Measurements from ENCODE around the gene GPD1. TPM values are rescaled to one million over a fixed set of nuclear protein-coding genes. Genes with fewer than 3 reads are reported as not detected.

The GPD1 gene
- total RNA-seq, 2 experiments from 2014 or later, result 0.25 to 0.37 TPM

DNA sequence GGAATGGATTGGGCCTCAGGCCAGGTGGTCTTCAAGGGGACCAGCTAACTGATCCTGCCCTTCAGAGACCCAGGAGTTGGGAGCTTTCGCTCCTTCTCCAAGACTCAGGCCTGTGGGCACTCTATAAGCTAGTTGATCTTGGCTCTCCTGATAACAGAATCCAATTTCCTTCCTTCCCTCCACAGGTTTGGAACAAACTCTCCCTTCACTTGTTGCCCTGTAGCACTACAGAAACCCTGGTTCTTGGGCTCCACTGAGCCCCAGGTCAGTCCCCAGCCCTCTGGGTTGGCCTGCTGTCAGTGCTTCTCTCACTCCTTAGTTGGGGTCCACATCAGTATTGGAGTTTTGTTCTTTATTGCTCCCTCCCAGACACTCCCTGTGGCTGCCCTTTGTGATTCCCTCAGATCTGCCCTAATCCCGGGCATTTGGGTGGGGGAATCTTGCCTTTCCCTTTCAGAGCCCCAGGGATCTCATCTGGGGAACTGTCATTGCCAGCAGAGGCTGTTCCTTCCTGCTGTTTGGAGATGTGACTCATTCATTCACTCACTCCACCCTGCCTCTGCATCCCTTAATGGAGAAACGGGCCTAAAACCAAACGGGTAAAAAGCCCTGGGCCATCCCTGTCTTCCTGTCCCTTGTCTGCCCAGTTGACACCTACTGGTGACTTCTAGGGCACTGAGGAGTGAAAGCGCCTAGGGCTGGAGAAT is 4.4 kb upstream of the GPD1 start:
- DNase-seq, result no peak
- ChIA-PET CTCF (interaction anchor here (0.5 to 7.2 kb wide), 3 partner anchors 12 to 77 kb away, joined by 3 to 58 read pairs (median 3); partner anchors contain the start of gene COX14), POLR2A (no interaction called here)
- no peaks in the 10 kb centered on the region for H3K9me3 Mint-ChIP-seq (ENCODE audit: low read depth)
- intact Hi-C loops (cut with DNase I, micrococcal nuclease), result no loop called here
- no peak for ATAC-seq
- no peak overlapping the region for H3K27ac Mint-ChIP-seq
- H3K27me3 Mint-ChIP-seq, result no peaks in the 10 kb centered on the region
- no peak overlapping the region for H3K4me3 Mint-ChIP-seq
- peaks cover 52% of the 10 kb centered on the region for H3K36me3 Mint-ChIP-seq (ENCODE audit: low read depth)
- H3K4me1 Mint-ChIP-seq, result no peaks in the 10 kb centered on the region

DNA sequence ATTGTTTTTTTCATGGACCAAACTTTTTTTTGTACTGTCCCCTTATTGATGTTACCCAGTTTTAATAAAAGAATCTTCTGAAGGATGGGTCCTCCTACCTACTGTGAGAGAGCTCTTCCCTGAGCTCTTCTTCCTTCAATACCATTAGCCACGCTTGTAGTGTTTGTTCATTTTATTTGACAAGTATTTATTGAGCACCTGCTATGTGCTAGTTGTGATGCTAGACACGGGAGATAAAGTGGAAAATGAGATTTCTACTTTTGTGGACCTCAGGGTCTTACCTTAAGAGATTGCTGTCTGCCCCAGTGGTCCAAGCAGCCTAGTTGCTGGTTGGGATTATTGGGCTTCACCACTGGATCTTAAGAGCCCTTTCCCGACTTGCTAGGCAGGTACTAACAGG is 3.2 kb upstream of the GPD1 start:
- ATAC-seq (no peak), DNase-seq (no peak)
- Mint-ChIP-seq H3K4me3 (no peak overlapping the region), H3K9me3 (ENCODE audit: low read depth) (no peaks in the 10 kb centered on the region), H3K4me1 (no peaks in the 10 kb centered on the region), H3K36me3 (ENCODE audit: low read depth) (peaks cover 45% of the 10 kb centered on the region), H3K27me3 (no peaks in the 10 kb centered on the region), H3K27ac (no peak overlapping the region)
- intact Hi-C loops (cut with DNase I, micrococcal nuclease), result no loop called here
- CTCF ChIA-PET, result interaction anchor here (0.5 to 7.2 kb wide), 5 partner anchors 10 to 614 kb away, joined by 3 to 58 read pairs (median 4); partner anchors contain the start of gene COX14
- POLR2A ChIA-PET, result interaction anchor here (0.8 kb wide), 1 partner anchor 33 kb away, joined by 3 read pairs; no protein-coding TSS in a partner anchor

DNA sequence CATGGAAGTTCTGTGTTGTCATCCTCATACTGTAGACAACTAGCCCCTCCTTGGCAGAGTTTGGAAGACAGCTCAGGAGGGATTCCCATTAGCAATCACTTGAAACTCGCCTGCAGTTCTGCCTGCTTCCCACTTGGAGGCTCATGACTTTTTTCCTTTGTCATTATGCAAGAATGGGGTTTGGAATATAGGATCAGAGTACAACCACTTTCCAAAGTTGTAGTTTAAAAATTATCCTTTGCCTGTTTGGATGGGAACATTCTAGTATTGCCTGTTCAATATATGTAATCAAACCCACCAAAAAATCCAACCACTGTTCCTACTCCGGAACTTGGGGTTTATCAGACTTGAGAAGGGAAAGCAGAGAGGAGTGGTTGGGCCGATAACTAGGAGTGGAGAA is 2.1 kb upstream of the GPD1 start:
- POLR2A ChIA-PET, result interaction anchor here (0.7 kb wide), 1 partner anchor 8 kb away, joined by 3 read pairs; no protein-coding TSS in a partner anchor
- intact Hi-C loops (cut with DNase I, micrococcal nuclease), result no loop called here
- Mint-ChIP-seq H3K9me3 (ENCODE audit: low read depth) (no peaks in the 10 kb centered on the region), H3K27ac (no peak overlapping the region), H3K4me1 (no peaks in the 10 kb centered on the region), H3K27me3 (no peaks in the 10 kb centered on the region), H3K4me3 (no peak overlapping the region), H3K36me3 (ENCODE audit: low read depth) (peaks cover 34% of the 10 kb centered on the region)
- no peak for ATAC-seq
- no peak for DNase-seq
- CTCF ChIA-PET, result interaction anchor here (0.5 to 7.2 kb wide), 4 partner anchors 9 to 27 kb away, joined by 3 to 58 read pairs (median 4); partner anchors contain the start of gene COX14

DNA sequence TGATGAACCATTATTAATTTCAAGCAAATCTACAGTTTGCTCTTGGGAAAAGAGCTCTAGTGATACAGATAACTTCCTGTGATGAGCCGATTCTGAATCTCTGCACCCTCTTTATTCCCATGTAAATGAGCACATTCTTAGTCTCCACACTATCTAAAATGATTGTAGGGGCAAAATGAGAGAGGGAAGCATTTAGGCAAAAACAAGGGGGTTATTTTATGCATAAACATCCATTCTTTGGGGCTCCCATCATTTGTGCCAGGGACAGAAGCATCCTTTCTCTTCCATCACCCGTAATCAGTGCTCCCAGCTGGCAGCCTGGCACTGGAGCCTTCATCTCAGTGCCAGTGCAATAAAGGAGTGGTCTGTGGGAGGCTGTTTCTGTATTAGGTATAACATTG is 1.7 kb upstream of the GPD1 start:
- H3K9me3 Mint-ChIP-seq (ENCODE audit: low read depth), result no peaks in the 10 kb centered on the region
- intact Hi-C loops (cut with DNase I, micrococcal nuclease), result no loop called here
- peaks cover 30% of the 10 kb centered on the region for H3K36me3 Mint-ChIP-seq (ENCODE audit: low read depth)
- no peak overlapping the region for H3K27ac Mint-ChIP-seq
- DNase-seq, result no peak
- H3K4me3 Mint-ChIP-seq, result no peak overlapping the region
- CTCF ChIA-PET, result interaction anchor here (0.5 to 7.2 kb wide), 4 partner anchors 9 to 27 kb away, joined by 3 to 58 read pairs (median 4); partner anchors contain the start of gene COX14
- H3K4me1 Mint-ChIP-seq, result no peaks in the 10 kb centered on the region
- no peaks in the 10 kb centered on the region for H3K27me3 Mint-ChIP-seq
- POLR2A ChIA-PET, result interaction anchor here (0.7 to 2.1 kb wide), 2 partner anchors 8 to 10 kb away, joined by 3 to 7 read pairs; partner anchors contain the start of gene COX14
- no peak for ATAC-seq

DNA sequence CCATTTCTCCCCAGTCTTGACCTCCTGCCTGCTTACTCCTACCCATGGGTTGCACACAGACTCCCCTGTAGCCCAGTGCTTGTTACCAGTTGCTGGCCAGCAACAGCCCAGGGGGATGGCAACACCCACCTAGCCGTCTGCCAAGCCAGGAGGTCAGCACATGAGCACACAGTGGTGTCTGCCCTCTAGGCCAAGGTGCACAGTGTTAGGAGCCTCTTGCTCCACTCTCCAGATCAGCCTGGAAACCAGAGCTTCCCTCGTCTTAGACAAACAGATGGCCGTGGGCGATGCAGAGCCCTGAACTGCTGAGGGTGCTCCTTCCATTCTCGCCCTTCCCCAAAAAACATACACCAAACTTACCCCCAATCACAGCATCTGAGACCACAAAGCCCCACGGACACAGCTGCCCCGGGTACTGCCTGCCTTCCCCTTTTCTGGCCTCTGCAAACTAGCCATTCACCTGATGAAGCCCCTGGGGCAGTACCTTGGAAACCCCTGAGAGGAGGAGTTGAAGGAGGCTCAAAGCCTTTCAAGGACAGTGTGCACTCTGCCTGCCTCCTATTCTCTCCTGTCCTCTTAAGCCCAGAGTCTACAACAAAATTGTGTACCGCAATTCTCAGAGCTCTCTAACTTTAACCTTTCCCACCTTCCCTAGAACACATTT is 1.0 kb upstream of the GPD1 start:
- POLR2A ChIA-PET, result interaction anchor here (0.7 to 2.1 kb wide), 2 partner anchors 7 to 9 kb away, joined by 3 to 7 read pairs; partner anchors contain the start of gene COX14
- H3K9me3 Mint-ChIP-seq (ENCODE audit: low read depth), result no peaks in the 10 kb centered on the region
- CTCF ChIA-PET, result interaction anchor here (0.6 to 7.2 kb wide), 10 partner anchors 8 to 135 kb away, joined by 3 to 58 read pairs (median 4); partner anchors contain the start of genes COX14 and SMARCD1
- no peak overlapping the region for H3K4me3 Mint-ChIP-seq
- H3K27me3 Mint-ChIP-seq, result no peaks in the 10 kb centered on the region
- no peaks in the 10 kb centered on the region for H3K4me1 Mint-ChIP-seq
- no peak overlapping the region for H3K27ac Mint-ChIP-seq
- peaks cover 25% of the 10 kb centered on the region for H3K36me3 Mint-ChIP-seq (ENCODE audit: low read depth)
- no peak for ATAC-seq
- intact Hi-C loops (cut with DNase I, micrococcal nuclease), result no loop called here
- DNase-seq, result no peak

DNA sequence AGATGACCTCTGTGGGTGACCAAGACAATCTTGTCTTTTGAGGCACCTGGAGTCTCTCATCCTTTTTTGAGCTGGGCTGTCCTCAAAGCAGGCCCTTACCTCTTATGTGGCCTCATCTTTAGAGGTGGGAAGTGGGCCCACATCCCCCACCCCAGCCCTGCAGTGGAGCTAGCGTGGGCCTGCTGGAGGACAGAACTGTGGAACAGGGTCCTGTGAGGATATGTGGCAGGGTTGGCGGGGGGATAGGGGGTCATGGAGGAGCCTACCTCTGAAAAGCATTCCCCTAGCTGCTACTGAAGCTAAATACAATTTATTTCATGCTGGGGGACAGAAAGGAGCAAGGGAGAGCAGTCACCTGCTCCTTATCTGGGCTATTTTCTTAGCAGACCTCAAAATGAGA is 457 bp upstream of the GPD1 start:
- ChIA-PET POLR2A (interaction anchor here (2.1 kb wide), 1 partner anchor 9 kb away, joined by 7 read pairs; the partner anchor contains the start of gene COX14), CTCF (interaction anchor here (0.6 to 1.8 kb wide), 8 partner anchors 8 to 136 kb away, joined by 3 to 9 read pairs (median 4); partner anchors contain the start of genes COX14 and SMARCD1)
- Mint-ChIP-seq H3K4me1 (no peaks in the 10 kb centered on the region), H3K27me3 (no peaks in the 10 kb centered on the region), H3K27ac (no peak overlapping the region), H3K36me3 (ENCODE audit: low read depth) (peaks cover 21% of the 10 kb centered on the region), H3K4me3 (no peak overlapping the region), H3K9me3 (ENCODE audit: low read depth) (no peaks in the 10 kb centered on the region)
- ATAC-seq, result no peak
- DNase-seq, result no peak
- intact Hi-C loops (cut with DNase I, micrococcal nuclease), result no loop called here

DNA sequence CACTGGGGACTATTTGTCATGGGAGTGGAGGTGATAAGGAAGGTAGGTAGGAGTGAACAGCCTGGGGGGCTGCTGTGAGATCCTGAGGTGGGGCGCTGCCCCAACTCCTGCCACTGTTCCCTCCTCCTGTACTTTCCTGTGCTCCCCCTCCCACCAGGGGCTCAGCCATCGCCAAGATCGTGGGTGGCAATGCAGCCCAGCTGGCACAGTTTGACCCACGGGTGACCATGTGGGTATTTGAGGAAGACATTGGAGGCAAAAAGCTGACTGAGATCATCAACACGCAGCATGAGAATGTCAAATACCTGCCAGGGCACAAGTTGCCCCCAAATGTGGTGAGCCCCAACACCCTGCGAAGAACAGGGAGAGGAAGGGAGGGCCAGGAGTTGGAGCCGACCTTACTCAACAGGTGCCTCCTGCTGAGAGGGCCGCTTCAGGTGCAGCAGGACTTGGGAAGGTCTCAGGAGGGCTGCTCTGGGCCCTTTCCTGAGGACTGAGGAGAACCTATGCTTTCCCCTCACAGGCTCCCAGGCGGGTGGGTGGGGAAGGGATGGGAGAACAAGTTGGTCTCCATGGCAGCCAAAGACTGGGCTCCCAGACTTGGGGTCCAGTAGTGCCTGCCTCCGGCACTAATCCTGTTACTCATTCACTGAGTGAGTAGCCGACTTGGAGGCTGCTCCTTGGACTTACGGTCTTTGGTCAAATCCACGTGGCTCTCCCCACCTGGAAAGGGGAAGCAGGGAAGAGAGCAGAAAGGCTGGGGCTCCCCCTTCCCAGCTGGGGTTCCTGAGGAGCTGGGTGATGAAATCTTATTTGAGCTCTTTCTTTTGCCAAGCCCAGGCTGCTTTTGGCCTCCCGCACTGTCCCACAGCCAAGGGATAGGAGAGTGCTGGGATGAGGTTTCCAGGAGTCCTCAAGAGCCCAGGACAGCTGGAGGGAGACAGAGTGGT is 884 bp downstream of the GPD1 start:
- H3K4me3 Mint-ChIP-seq, result no peak overlapping the region
- H3K27me3 Mint-ChIP-seq, result no peaks in the 10 kb centered on the region
- no peaks in the 10 kb centered on the region for H3K9me3 Mint-ChIP-seq (ENCODE audit: low read depth)
- H3K36me3 Mint-ChIP-seq (ENCODE audit: low read depth), result peaks cover 14% of the 10 kb centered on the region
- ChIA-PET CTCF (interaction anchor here (1.0 to 8.9 kb wide), 4 partner anchors 17 to 25 kb away, joined by 3 to 146 read pairs (median 7); partner anchors contain the start of gene SMARCD1), POLR2A (interaction anchor here (0.6 kb wide), 1 partner anchor 10 kb away, joined by 3 read pairs; no protein-coding TSS in a partner anchor)
- H3K27ac Mint-ChIP-seq, result no peak overlapping the region
- no peaks in the 10 kb centered on the region for H3K4me1 Mint-ChIP-seq
- DNase-seq (no peak), ATAC-seq (no peak)
- intact Hi-C loops (cut with DNase I, micrococcal nuclease), result no loop called here

DNA sequence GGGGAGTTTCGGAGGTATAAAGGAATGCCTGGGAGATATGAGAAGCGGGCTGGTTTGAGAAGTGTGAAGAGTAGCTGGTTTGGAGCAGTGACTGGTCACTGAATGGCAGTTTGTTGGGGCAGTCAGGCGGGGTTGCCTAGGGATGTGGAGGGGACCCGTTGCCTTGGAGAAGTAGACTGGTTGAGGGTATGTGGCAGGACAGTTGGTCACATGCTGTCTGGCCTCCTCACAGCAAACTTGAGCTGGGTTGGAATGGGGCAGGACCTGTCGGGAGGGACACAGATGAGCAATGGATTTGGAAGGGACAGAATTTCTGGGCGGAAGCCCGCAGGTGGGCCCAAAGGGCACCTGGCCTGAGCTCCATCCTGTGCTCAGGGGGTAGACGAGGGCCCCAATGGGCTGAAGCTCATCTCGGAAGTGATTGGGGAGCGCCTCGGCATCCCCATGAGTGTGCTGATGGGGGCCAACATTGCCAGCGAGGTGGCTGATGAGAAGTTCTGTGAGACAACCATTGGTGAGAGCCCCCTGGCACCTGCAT is 2.2 kb downstream of the GPD1 start:
- intact Hi-C loops (cut with DNase I, micrococcal nuclease), result no loop called here
- no peaks in the 10 kb centered on the region for H3K27me3 Mint-ChIP-seq
- ChIA-PET POLR2A (no interaction called here), CTCF (interaction anchor here (0.6 to 8.9 kb wide), 3 partner anchors 18 to 169 kb away, joined by 3 to 146 read pairs (median 3); partner anchors contain the start of gene SMARCD1)
- ATAC-seq (no peak), DNase-seq (no peak)
- H3K36me3 Mint-ChIP-seq (ENCODE audit: low read depth), result peaks cover 7% of the 10 kb centered on the region
- peaks cover 8% of the 10 kb centered on the region for H3K4me1 Mint-ChIP-seq
- no peak overlapping the region for H3K4me3 Mint-ChIP-seq
- no peak overlapping the region for H3K27ac Mint-ChIP-seq
- H3K9me3 Mint-ChIP-seq (ENCODE audit: low read depth), result no peaks in the 10 kb centered on the region

DNA sequence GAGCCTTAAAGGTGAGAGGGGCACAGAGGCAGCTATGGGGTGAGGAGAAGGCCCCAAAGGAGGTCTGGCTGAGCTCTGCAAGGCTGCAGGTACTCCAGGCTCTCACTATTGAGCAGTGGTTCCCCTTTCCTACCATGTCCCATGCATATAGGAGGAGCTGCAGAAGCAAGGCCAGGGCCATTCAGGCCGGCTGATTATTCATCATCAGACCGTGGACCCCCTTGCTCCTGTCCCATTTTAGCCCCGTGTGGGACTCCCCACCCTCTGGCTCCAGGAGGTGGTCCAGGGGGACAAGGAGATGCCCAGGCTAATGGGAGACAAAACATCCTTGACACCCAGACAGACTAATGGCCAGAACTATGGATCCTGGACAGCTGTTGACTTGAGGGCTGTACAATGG is 3.1 kb downstream of the GPD1 start:
- intact Hi-C loops (cut with DNase I, micrococcal nuclease), result no loop called here
- no peak for DNase-seq
- Mint-ChIP-seq H3K36me3 (ENCODE audit: low read depth) (peaks cover under 1% of the 10 kb centered on the region), H3K4me1 (peaks cover 14% of the 10 kb centered on the region), H3K4me3 (no peak overlapping the region), H3K27me3 (no peaks in the 10 kb centered on the region), H3K27ac (no peak overlapping the region), H3K9me3 (ENCODE audit: low read depth) (no peaks in the 10 kb centered on the region)
- ChIA-PET POLR2A (no interaction called here), CTCF (interaction anchor here (0.6 to 8.9 kb wide), 5 partner anchors 10 to 170 kb away, joined by 3 to 146 read pairs (median 3); partner anchors contain the start of gene SMARCD1)
- ATAC-seq, result no peak

DNA sequence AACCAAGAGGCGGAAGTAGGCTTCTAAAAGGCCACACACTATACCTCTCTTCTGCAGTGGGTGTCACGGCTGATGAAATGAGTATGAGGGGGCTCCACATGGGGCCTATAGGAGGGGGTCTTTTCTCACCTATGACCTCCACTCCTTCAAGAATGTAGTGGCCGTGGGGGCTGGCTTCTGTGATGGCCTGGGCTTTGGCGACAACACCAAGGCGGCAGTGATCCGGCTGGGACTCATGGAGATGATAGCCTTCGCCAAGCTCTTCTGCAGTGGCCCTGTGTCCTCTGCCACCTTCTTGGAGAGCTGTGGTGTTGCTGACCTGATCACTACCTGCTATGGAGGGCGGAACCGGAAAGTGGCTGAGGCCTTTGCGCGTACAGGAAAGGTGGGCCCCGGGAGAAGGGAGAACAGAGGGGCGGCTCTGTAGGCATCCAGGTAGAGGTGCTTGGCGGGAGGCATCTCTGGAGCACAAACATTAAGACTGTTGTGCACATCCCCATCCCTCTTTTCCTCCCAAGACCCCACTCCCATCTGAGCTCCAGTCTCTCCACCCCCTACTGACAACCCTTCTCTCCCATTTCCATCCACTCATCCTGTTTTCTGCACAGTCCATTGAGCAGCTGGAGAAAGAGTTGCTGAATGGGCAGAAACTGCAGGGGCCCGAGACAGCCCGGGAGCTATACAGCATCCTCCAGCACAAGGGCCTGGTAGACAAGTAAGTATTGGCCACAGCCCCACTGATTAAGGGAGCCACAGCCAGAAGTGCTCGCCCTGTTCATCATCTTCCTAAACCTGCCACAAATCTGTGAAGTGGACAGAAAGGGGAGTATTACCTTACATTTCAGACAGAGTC is 3.8 kb downstream of the GPD1 start:
- ChIA-PET POLR2A (no interaction called here), CTCF (interaction anchor here (0.7 to 8.9 kb wide), 5 partner anchors 11 to 141 kb away, joined by 3 to 146 read pairs (median 3); partner anchors contain the start of gene SMARCD1)
- Mint-ChIP-seq H3K27me3 (no peaks in the 10 kb centered on the region), H3K4me1 (peaks cover 14% of the 10 kb centered on the region), H3K9me3 (ENCODE audit: low read depth) (no peaks in the 10 kb centered on the region), H3K4me3 (no peak overlapping the region), H3K27ac (no peak overlapping the region), H3K36me3 (ENCODE audit: low read depth) (no peaks in the 10 kb centered on the region)
- intact Hi-C loops (cut with DNase I, micrococcal nuclease), result no loop called here
- no peak for ATAC-seq
- DNase-seq, result no peak

Data from activated CD4-positive, alpha-beta T cell treated with anti-CD3 and anti-CD28 coated beads for 36 hours (primary cell).